Bronchial epithelial cell (primary cell): ENCODE results near the gene BRI3. TPM values are rescaled to one million over a fixed set of nuclear protein-coding genes. Genes with fewer than 3 reads are reported as not detected.

Experiments
- DNase-seq: peaks from one replicate; pipeline ENCODE4 v3.0.0-alpha.2; 2010; ENCODE audit warnings: low read depth
- FAIRE-seq: peaks from 2 replicates; lab custom pipeline; 2011; peaks lifted over from hg19 to GRCh38; lab: Jason Lieb, UNC
- H3K27me3 ChIP-seq: 2 replicates; pipeline ENCODE4 v1.5.1; 2011; ENCODE audit warnings: low read length; ENCODE audit not compliant: control insufficient read depth, insufficient read depth
- H3K36me3 ChIP-seq: 2 replicates; pipeline ENCODE4 v1.5.1; 2011; ENCODE audit warnings: low read length; ENCODE audit not compliant: control insufficient read depth, insufficient read depth
- H3K4me3 ChIP-seq: 2 replicates; pipeline ENCODE4 v1.5.1; 2011; ENCODE audit warnings: mild to moderate bottlenecking, low read depth, low read length, control low read depth
- CTCF ChIP-seq: IDR thresholded peaks from 2 replicates; pipeline ENCODE4 v1.5.1; 2011; ENCODE audit warnings: mild to moderate bottlenecking, moderate library complexity, low read length, control low read depth, inconsistent platforms; ENCODE audit not compliant: insufficient read depth, severe bottlenecking
- total RNA-seq: library from RNA; depleted of rRNA; stranded (reverse); fragments of >200 nt; gene quantifications from 2 replicates; pipeline ENCODE4 v1.2.1, GENCODE V29; 2014

Gene BRI3
- total RNA-seq, 1 donor from 2014 or later = 53.7 TPM

GRCh38 chr7:98303176-98303865 is 21.8 kb downstream of the BRI3 start:
- DNase-seq = no peak
- H3K4me3 ChIP-seq = no peak overlapping the region
- peaks cover 44% of the 10 kb centered on the region for H3K36me3 ChIP-seq
- TF ChIP-seq CTCF = no peak
- FAIRE-seq = no peak
- H3K27me3 ChIP-seq = no peaks in the 10 kb centered on the region

- Histone ChIP-seq H3K36me3 (peaks cover 44% of the 10 kb centered on the region), H3K27me3 (no peaks in the 10 kb centered on the region), H3K4me3 (no peak overlapping the region)
- no peak for TF ChIP-seq CTCF
- DNase-seq (no peak), FAIRE-seq (no peak)
Observed at GRCh38 chr7:98303906-98304305, 22.4 kb downstream of the BRI3 start.

- DNase-seq (no peak), FAIRE-seq (no peak)
- peaks cover 41% of the 10 kb centered on the region for H3K36me3 ChIP-seq
Observed at GRCh38 chr7:98305951-98306535, 24.6 kb downstream of the BRI3 start.

GRCh38 chr7:98307971-98308466 is 26.5 kb downstream of the BRI3 start:
- no peak for TF ChIP-seq CTCF
- FAIRE-seq = peak; percentile 32
- no peak for DNase-seq
- H3K27me3 ChIP-seq = no peaks in the 10 kb centered on the region
- H3K36me3 ChIP-seq = peaks cover 39% of the 10 kb centered on the region
- no peak overlapping the region for H3K4me3 ChIP-seq

More at GRCh38 chr7:98305951-98306535, 24.6 kb downstream of the BRI3 start:
- no peaks in the 10 kb centered on the region for H3K27me3 ChIP-seq
- no peak for TF ChIP-seq CTCF
- no peak overlapping the region for H3K4me3 ChIP-seq

GRCh38 chr7:98309566-98309965 is 28.1 kb downstream of the BRI3 start:
- TF ChIP-seq CTCF = no peak
- H3K4me3 ChIP-seq = no peak overlapping the region
- H3K36me3 ChIP-seq = peaks cover 31% of the 10 kb centered on the region
- no peaks in the 10 kb centered on the region for H3K27me3 ChIP-seq
- DNase-seq (no peak), FAIRE-seq (no peak)

- Histone ChIP-seq H3K27me3 (no peaks in the 10 kb centered on the region), H3K36me3 (peaks cover 26% of the 10 kb centered on the region), H3K4me3 (no peak overlapping the region)
- no peak for TF ChIP-seq CTCF
- FAIRE-seq = no peak
- no peak for DNase-seq
Observed at GRCh38 chr7:98312201-98312600, 30.7 kb downstream of the BRI3 start.
